ENCODE data around the gene GRID1. TPM values are rescaled to one million over a fixed set of nuclear protein-coding genes. Genes with fewer than 3 reads are reported as not detected.

GRID1 gene
- total RNA-seq, 1 experiment from 2014 or later, result 0.37 TPM

GRCh38 chr10:86189891-86190290 lies 176.7 kb downstream of the GRID1 start:
- TF ChIP-seq ZNF121 (CRISPR knock-in tag; IDR thresholded peaks at IDR 0.05), result no peak
- TF ChIP-seq CREM (CRISPR knock-in tag; IDR thresholded peaks at IDR 0.05), result no peak
- TF ChIP-seq ZNF532 (CRISPR knock-in tag; IDR thresholded peaks at IDR 0.05; ENCODE audit: borderline replicate concordance), result no peak
- no peak for TF ChIP-seq ZMAT4 (CRISPR knock-in tag; IDR thresholded peaks at IDR 0.05)
- TF ChIP-seq FOXJ3 (CRISPR knock-in tag; IDR thresholded peaks at IDR 0.05; ENCODE audit: borderline replicate concordance), result no peak
- TF ChIP-seq GTF2I (CRISPR knock-in tag; conservative IDR thresholded peaks at IDR 0.05), result no peak
- TF ChIP-seq FOXK1 (CRISPR knock-in tag; IDR thresholded peaks at IDR 0.05), result no peak
- TF ChIP-seq ZNF263 (CRISPR knock-in tag; IDR thresholded peaks at IDR 0.05; ENCODE audit: low read depth), result no peak
- TF ChIP-seq IRF1 (CRISPR knock-in tag; IDR thresholded peaks at IDR 0.05), result no peak
- no peak for TF ChIP-seq GRHL2 (CRISPR knock-in tag; IDR thresholded peaks at IDR 0.05; ENCODE audit: insufficient replicate concordance, severe bottlenecking)
- TF ChIP-seq ZNF512 (CRISPR knock-in tag; IDR thresholded peaks at IDR 0.05; ENCODE audit: borderline replicate concordance), result no peak
- TF ChIP-seq NFE2L1 (CRISPR knock-in tag; IDR thresholded peaks at IDR 0.05), result no peak
- TF ChIP-seq RELA (CRISPR knock-in tag; IDR thresholded peaks at IDR 0.05; ENCODE audit: borderline replicate concordance), result no peak
- no peak for TF ChIP-seq ELF4 (CRISPR knock-in tag; IDR thresholded peaks at IDR 0.05; ENCODE audit: low read depth)
- TF ChIP-seq E2F5 (CRISPR knock-in tag; IDR thresholded peaks at IDR 0.05), result no peak
- TF ChIP-seq ZBTB43 (CRISPR knock-in tag; IDR thresholded peaks at IDR 0.05), result no peak
- no peak for TF ChIP-seq TEAD1 (CRISPR knock-in tag; IDR thresholded peaks at IDR 0.05)
- no peak for TF ChIP-seq ZNF671 (CRISPR knock-in tag; IDR thresholded peaks at IDR 0.05)
- TF ChIP-seq ATF2 (CRISPR knock-in tag; IDR thresholded peaks at IDR 0.05; ENCODE audit: borderline replicate concordance, low read depth), result no peak
- DNase-seq (ENCODE audit: low spot score), result no peak
- Mint-ChIP-seq H3K4me1 (no peaks in the 10 kb centered on the region), H3K36me3 (no peaks in the 10 kb centered on the region), H3K4me3 (no peak overlapping the region), H3K27ac (no peak overlapping the region), H3K27me3 (ENCODE audit: low read depth) (no peaks in the 10 kb centered on the region), H3K9me3 (no peaks in the 10 kb centered on the region)
- CTCF ChIA-PET, result no interaction called here
- POLR2A ChIA-PET, result no interaction called here
- ATAC-seq, result no peak

All from WTC11 (cell line).